DOHH2 (cell line): ENCODE data around the gene MCM6.

Experiments used
- CTCF ChIP-seq: fragments of 200-600 bp; sonication (generic); IDR thresholded peaks from one replicate; pipeline ENCODE4 v1.5.1; 2014; ENCODE audit warnings: antibody characterized with exemption, mild to moderate bottlenecking, low read depth, low read length; ENCODE audit not compliant: poor library complexity, severe bottlenecking
- EZH2phosphoT487 ChIP-seq: fragments of 200-600 bp; sonication (generic); IDR thresholded peaks from 2 replicates; pipeline ENCODE4 v1.6.1; 2017; ENCODE audit warnings: borderline replicate concordance, mild to moderate bottlenecking, antibody characterized with exemption, low read length, moderate library complexity, mixed read lengths

- TF ChIP-seq CTCF (no peak), EZH2phosphoT487 (no peak)
These were observed 85.8 kb downstream of the MCM6 start for GRCh38 chr2:135790423-135790822.
